ENCODE data around the gene ZNF474. TPM values are rescaled to one million over a fixed set of nuclear protein-coding genes. Genes with fewer than 3 reads are reported as not detected.

ZNF474 gene
- total and polyA plus RNA-seq, 2 of the 8 experiments (the other 6 are each of a cell fraction or from before 2014, with no cell fraction given): not detected

DNA sequence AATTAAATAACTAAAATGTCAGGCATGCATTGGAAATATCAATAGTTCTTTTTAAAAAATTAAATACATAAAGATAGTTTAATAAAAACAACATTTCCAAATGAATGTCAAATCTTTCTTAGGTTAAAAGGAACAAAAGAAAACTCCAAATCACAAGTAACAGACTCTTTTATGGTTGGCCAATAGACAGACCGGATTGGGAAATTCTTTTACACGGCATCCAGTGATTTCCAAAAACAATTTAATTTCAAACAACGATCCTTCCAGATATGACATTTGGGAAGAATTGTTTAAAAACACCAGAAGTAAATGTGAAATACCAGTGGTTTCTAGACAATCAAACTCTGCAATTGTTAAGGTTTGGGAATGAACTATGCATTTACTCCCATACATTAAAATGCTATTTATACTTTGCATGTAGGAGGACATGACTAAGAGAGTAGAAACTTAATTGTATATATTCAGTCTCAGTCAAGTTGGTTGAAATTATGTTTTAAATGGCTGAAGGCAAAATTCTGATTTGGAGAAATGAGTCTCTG, 32.8 kb downstream of the ZNF474 start:
- FAIRE-seq: no peak
- Histone ChIP-seq H4K91ac (replicated peaks; ENCODE audit: insufficient read length, low read length) (no peak overlapping the region), H3K23me2 (ENCODE audit: low read depth, low read length) (no peaks in the 10 kb centered on the region; the same call in 1 of the 2 replicates), H3K4me2 (ENCODE audit: insufficient read depth in 1 of 2, low read depth in 2 of 2, low read length in 2 of 2) (no peak overlapping the region), H3K14ac (ENCODE audit: insufficient read length) (no peak overlapping the region), H2AK5ac (ENCODE audit: low read depth, low read length) (no peak overlapping the region), H3K79me1 (ENCODE audit: low read depth, low read length) (no peaks in the 10 kb centered on the region), H4K8ac (ENCODE audit: extremely low read depth, insufficient read depth, low read length) (no peak overlapping the region), H3K9ac (replicated peaks in 1 of 4; ENCODE audit: extremely low read depth in 1 of 4, low read depth in 3 of 4, low read length in 3 of 4) (no peak overlapping the region), H3K4me3 (ENCODE audit: extremely low read depth in 1 of 4, insufficient read depth in 2 of 4, low read depth in 3 of 4, low read length in 4 of 4) (no peak overlapping the region), H3K79me2 (ENCODE audit: control insufficient read depth in 1 of 2, insufficient read depth in 2 of 2, low read length in 2 of 2) (no peaks in the 10 kb centered on the region), H2BK120ac (replicated peaks; ENCODE audit: low read depth, low read length) (no peak overlapping the region), H3K23ac (ENCODE audit: insufficient read length) (no peak overlapping the region), H2BK12ac (ENCODE audit: low read depth, low read length) (no peak overlapping the region), H3K36me3 (ENCODE audit: control insufficient read depth in 2 of 4, insufficient read depth in 4 of 4, low read length in 3 of 4) (no peaks in the 10 kb centered on the region), H3K4ac (replicated peaks; ENCODE audit: insufficient read length, low read depth, low read length) (no peak overlapping the region), H3K27me3 (replicated peaks in 1 of 4; ENCODE audit: control insufficient read depth in 3 of 4, extremely low read depth in 1 of 4, insufficient read depth in 3 of 4, low read length in 3 of 4) (no peaks in the 10 kb centered on the region), H4K5ac (ENCODE audit: insufficient read length, low read depth, low read length) (no peak overlapping the region), H4K20me1 (replicated peaks in 1 of 2; ENCODE audit: control insufficient read depth in 1 of 2, insufficient read depth in 2 of 2, low read length in 2 of 2) (no peaks in the 10 kb centered on the region), H2AFZ (ENCODE audit: low read length) (no peak overlapping the region), H3K4me1 (replicated peaks in 1 of 4; ENCODE audit: control insufficient read depth in 3 of 4, insufficient read depth in 4 of 4, low read length in 3 of 4) (peaks cover 0 to 11% (median 6%) of the 10 kb centered on the region in 4 experiments; a peak in 4 of 7 replicates), H2BK20ac (ENCODE audit: low read length) (no peak overlapping the region), H2BK15ac (ENCODE audit: low read length) (no peak overlapping the region), H2BK5ac (ENCODE audit: low read depth, low read length) (no peak overlapping the region), H3K56ac (replicated peaks; ENCODE audit: insufficient read length, low read depth, low read length) (no peak overlapping the region), H3K27ac (ENCODE audit: low read depth, low read length) (no peak overlapping the region), H3K9me3 (ENCODE audit: insufficient read depth in 2 of 2, low read depth in 1 of 2, low read length in 1 of 2) (no peaks in the 10 kb centered on the region), H3K18ac (ENCODE audit: extremely low read depth, low read length) (no peak overlapping the region)
- CTCF ChIA-PET (ENCODE audit: partially characterized antibody): interaction anchor here (1.7 kb wide), 1 partner anchor 8 kb away, joined by 6 read pairs; no protein-coding TSS in a partner anchor
- POLR2A ChIA-PET (ENCODE audit: partially characterized antibody): no interaction called here
- WGBS, 2 experiments (ENCODE audit: extremely low coverage in 1 of 2, insufficient coverage in 1 of 2, insufficient read length in 1 of 2, insufficient replicate concordance in 2 of 2, low coverage in 1 of 2, low lambda C conversion rate in 2 of 2, missing lambda C conversion rate in 1 of 2): 94% methylated on average over 3 of the region's 3 CpGs; no CpG with 5 or more reads in 1 of the 2 experiments
- no peak for DNase-seq (ENCODE audit: low read depth in 1 of 2, low spot score in 2 of 2)
- TF ChIP-seq KDM4A (IDR thresholded peaks at IDR 0.05; ENCODE audit: low read depth, low read length, severe bottlenecking) (no peak), SIRT6 (IDR thresholded peaks at IDR 0.05; ENCODE audit: low read length) (no peak), YY1 (IDR thresholded peaks at IDR 0.05; ENCODE audit: low read depth, low read length) (no peak), GTF2F1 (IDR thresholded peaks at IDR 0.05; ENCODE audit: borderline replicate concordance, low read depth, low read length) (no peak), SAP30 (IDR thresholded peaks at IDR 0.05; ENCODE audit: insufficient read depth, insufficient replicate concordance, low read length) (no peak), ZNF274 (IDR thresholded peaks at IDR 0.05; ENCODE audit: borderline replicate concordance, extremely low read depth, low read length) (no peak), CBX8 (IDR thresholded peaks at IDR 0.05; ENCODE audit: borderline replicate concordance, low read depth, low read length) (no peak), FOSL1 (IDR thresholded peaks at IDR 0.05; ENCODE audit: insufficient read depth, low read depth, low read length) (no peak), NRF1 (IDR thresholded peaks at IDR 0.05; ENCODE audit: low read depth, low read length) (no peak), EP300 (IDR thresholded peaks at IDR 0.05; ENCODE audit: borderline replicate concordance in 1 of 2, low read depth in 2 of 2, low read length in 2 of 2) (no peak), SP4 (IDR thresholded peaks at IDR 0.05; ENCODE audit: low read length) (no peak), GABPA (IDR thresholded peaks at IDR 0.05; ENCODE audit: borderline replicate concordance, insufficient read depth, low read length) (no peak), CREB1 (IDR thresholded peaks at IDR 0.05) (no peak), POLR2A (IDR thresholded peaks at IDR 0.05; ENCODE audit: control extremely low read depth in 1 of 2, low read depth in 2 of 2, low read length in 2 of 2) (no peak), TBP (IDR thresholded peaks at IDR 0.05; ENCODE audit: low read depth, low read length) (no peak)

All from H1 (cell line).